ENCODE data around the gene DOCK1. TPM values are rescaled to one million over a fixed set of nuclear protein-coding genes. Genes with fewer than 3 reads are reported as not detected.
A peak's percentile ranks its signal among the peaks of the same experiment; 100 is the strongest.

Gene DOCK1
- total RNA-seq, 2 donors from 2014 or later = 64.0 to 65.8 TPM

DNA sequence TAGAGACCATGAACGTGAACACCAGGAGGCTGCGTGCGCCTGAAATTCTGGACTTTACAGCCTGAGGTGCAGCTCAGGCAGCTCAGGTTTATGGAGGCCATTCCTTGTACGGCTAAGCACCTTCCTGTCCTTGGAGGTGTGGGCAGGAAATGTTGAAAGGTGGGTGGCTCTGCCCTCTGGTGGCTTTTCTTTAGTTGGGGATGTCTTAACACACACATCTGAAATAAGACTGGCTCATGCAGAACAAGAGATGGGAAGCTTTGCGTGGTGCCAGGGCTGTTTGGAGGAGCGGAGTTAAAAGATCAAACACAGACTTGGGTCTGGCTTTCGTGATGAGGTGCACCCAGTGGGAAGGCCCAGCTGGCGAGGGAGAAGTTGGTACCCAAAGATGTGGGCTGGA is 64.1 kb downstream of the DOCK1 start:
- intact Hi-C loops (cut with DNase I, micrococcal nuclease) = no loop called here
- DNase-seq (peak in 1 of 2 donors; percentile 34), ATAC-seq (peak; percentile 96)

DNA sequence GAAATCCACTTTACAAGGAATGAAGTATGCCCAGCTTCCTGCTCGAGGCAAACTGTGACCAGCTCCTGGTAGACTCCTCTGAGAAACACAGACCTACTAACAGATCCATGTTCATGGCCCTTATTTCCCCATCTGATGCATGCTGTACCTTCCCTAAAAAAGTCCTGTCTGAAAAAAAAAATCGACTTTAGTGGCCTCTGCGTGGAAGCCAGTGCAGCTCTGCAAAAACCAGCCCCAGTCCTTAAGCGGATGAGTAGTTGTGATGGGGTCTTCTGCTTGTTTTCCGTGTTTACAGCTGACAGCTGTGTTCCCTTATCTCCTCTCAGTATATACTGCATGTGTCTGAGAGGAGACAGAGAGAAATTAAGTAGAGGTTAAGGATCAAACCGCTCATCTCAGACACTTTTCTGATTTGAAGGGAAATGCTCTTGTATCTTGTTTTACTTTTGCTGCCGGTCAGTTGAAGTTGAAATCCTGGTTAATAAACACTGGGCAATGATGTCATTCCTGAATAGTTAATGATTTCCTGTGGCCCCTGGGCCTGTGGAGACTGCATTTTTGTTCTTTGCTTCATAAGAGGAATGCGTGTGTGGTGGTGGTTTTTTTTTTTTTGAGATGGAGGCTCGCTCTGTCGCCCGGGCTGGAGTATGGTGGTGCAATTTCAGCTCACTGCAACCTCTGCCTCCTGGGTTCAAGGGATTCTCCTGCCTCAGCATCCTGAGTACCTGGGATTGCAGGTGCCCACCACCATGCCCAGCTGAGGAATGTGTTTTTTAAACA is 67.6 kb downstream of the DOCK1 start:
- intact Hi-C loops (cut with DNase I, micrococcal nuclease) = no loop called here
- ATAC-seq (no peak), DNase-seq (no peak)

DNA sequence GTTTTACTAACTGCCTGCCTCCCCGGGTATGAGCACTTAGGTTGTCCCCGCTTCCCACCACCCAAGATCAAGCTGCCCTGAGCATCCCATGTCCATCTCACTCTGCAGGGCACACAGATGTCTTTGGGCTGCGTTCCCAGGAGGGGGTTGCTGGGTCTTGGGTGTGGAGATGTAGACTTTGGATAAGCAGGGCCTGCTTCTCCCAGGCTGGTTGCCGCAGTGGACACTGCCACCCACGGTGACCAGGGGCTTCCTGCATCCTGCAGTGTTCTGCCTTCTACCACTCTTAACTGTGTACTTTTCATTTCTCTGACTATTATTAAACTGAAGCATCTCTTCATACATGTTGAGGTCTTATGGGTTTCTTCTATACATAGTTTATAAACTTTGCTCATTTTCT is 70.0 kb downstream of the DOCK1 start:
- ATAC-seq (no peak), DNase-seq (no peak)
- intact Hi-C loops (cut with DNase I, micrococcal nuclease) = no loop called here

DNA sequence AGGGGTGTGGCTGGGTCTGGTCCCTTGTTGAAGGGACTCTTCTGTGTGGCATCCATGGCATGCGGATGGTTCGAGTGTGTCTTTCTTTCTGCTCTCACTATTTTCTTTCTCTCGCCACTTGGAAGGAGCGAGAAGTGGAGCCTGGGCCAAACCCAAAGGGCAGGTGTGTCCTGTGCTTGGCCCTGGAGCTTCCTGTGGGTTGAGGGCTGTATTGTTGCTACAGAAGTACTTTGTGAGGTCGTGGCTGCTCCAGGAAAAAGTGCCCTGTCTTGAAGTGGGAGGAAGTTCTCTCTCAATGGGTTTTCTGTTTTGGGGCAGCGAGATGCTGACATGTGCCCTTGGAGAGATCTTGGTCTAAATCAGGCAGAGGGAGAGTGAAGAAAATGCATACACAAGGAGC is 72.0 kb downstream of the DOCK1 start:
- ATAC-seq = no peak
- no peak for DNase-seq
- intact Hi-C loops (cut with DNase I, micrococcal nuclease) = no loop called here

DNA sequence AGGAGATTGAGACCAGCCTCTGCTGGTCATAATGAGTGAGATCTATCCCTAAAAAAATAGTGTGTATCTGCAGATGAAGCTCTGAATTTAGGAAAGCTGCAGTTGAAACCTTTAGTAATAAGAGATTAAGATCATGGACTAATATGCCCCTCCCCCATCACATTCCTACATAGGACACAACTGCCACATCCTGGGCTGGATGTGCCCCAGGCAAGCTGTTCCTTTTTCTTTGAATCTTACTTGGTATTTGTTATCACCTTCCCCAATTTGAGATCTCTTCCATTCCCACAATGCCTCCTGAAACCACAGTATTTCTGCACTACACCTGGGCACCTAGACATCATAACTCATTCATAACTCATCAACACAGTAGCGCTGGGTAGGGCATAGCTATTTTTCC is 74.1 kb downstream of the DOCK1 start:
- DNase-seq (no peak), ATAC-seq (no peak)
- intact Hi-C loops (cut with DNase I, micrococcal nuclease) = no loop called here

DNA sequence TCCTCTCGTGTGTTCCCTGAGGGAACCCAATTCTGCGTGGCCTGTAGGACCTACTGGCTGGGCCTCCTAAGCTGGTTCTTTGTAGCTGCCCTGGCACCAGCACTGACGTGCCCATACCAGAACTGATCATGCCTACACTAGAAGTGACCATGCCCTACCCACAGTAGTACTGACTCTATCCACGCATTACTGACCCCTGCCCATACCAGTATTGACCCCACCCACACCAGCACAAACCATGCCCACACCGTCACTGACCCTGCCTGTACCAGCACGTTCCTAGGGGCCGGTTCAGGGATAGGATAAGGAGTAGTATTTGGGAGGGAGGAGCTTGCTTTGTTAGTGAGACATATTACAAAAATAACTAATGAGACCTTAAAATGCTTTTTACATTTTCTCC is 88.0 kb downstream of the DOCK1 start:
- ATAC-seq = no peak
- intact Hi-C loops (cut with DNase I, micrococcal nuclease) = no loop called here
- no peak for DNase-seq

DNA sequence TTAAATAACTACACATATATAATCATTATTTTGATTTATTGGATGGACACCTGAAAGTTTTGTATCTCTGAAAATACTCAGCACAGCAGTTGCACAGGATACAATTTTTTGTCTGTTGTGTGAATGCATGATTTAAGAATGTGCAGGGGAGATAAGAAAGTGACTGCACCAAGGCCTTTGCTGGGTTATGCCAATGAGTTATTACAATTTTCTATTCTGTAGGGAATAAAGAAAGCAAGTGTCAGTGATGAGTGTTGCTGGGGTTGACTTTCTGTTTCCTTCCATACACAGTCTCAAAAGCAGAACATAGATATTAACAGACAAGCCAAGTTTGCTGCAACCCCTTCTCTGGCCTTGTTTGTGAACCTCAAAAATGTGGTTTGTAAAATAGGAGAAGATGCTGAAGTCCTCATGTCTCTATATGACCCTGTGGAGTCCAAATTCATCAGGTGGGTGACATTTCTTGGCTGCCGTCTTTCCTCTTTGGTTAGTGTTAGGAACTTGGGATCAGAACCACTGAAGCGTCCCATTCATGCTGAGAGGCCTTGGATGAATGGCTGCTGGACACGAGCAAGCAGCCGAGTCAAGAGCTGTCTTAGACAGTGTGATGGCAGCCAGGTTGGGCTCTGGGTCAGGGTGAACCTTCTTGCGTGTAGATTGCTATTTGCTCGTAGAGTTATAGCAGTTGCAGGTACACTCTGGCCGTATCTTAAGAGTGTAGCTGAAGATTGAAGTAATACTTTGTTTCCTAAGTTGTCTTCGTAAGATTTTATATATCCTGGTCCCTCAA is 92.8 kb downstream of the DOCK1 start:
- intact Hi-C loops (cut with DNase I, micrococcal nuclease) = no loop called here
- ATAC-seq = no peak
- DNase-seq = no peak

DNA sequence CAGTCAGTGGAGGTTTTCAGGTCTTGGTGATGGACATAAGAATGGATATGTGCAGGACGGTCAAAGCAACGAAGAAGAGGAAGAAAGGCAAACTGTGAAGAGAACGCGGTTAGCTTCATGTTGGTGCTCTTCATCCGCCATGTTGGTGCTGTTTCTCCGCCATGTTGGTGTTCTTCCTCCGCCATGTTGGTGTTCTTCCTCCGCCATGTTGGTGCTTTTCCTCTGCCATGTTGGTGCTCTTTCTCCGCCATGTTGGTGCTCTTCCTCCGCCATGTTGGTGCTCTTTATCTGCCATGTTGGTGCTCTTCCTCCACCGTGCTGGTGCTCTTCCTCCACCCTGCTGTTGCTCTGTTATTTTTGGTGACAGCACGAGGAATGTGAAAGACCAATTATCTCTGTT is 95.4 kb downstream of the DOCK1 start:
- ATAC-seq (no peak), DNase-seq (no peak)
- intact Hi-C loops (cut with DNase I, micrococcal nuclease) = no loop called here

DNA sequence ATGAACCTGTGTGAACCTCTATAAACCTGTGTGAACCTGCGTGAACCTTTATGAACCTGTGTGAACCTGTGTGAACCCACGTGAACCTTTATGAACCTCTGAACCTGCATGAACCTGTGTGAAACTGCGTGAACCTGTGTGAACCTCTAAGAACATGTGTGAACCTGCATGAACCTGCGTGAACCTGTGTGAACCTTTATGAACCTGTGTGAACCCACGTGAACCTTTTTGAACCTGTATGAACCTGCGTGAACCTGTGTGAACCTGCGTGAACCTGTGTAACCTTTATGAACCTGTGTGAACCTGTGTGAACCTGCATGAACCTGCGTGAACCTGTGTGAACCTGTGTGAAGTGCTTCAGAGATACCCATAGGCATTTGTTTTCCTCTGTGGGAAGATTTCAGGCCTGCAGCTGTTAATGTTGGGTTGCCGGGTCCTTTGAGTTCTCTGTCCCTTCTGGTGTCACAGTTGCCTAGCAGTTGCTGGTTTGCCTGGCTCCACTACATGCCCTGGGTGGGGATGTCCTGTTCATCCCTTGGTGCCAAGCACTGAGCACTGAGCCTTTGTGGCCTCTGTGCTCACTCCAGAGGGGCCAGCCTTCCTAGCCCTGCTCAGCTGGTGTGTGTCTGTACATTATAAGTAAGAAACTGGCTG is 97.9 kb downstream of the DOCK1 start:
- ATAC-seq (no peak), DNase-seq (no peak)
- intact Hi-C loops (cut with DNase I, micrococcal nuclease) = no loop called here

DNA sequence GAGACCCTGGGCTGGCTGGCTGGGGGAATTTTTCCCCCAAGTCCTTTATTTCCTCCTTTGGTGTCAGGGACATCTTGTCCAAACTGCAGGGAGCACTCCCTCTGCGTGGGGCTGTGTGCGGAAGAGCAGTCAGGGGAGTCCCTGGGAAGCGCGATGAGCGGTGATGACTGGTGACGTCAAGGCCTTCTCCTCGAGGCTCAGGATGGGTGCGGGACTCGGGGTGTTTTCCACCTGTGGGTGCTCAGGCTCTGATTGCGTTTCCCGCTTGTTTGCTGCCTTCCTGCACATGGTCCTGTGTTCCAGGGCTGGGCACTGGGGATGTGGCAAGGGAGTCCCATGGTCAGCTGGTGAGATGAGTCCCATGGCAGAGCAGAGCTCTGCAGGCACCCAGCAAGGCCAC is 101.2 kb downstream of the DOCK1 start:
- ATAC-seq = no peak
- no peak for DNase-seq
- intact Hi-C loops (cut with DNase I, micrococcal nuclease) = no loop called here

DNA sequence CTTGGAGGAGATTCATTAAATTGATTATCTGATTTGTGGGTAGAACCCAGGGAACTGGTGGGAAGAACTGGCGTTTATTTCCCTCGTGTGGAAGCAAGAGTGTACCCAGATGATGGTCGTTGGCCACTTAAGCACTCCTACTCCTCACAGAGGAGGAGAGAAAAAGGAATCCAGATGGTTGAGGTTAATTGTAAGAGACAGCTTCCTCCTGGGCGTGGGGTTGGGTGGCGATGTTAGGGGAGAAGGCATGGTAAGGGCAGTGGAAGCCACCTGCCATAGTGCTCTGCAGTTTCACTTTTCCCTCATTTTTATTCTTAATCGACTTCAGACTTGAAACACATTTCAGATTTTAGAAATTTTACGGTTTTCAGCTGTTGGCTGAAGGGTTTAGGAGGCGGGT is 104.1 kb downstream of the DOCK1 start:
- ATAC-seq (no peak), DNase-seq (no peak)
- intact Hi-C loops (cut with DNase I, micrococcal nuclease) = no loop called here

DNA sequence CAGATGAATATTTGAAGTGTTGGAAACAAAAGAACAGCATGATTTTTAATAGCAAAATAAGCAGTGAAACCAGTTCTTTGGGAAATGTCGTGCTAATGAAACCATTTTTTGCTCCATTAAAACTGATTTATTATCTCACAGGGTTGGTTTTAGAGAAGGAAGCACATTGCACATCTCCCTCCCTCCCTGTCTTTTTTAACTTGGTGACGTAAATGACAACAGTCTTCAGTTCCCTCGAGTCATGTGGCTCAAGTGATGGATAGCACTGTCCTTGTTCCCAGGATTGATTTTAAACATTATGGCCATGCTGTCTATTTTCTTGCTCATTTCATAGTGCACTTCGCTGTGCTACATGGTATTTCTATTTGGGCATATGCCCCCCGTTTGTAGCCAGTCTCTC is 105.9 kb downstream of the DOCK1 start:
- DNase-seq = no peak
- intact Hi-C loops (cut with DNase I, micrococcal nuclease) = no loop called here
- ATAC-seq = no peak

DNA sequence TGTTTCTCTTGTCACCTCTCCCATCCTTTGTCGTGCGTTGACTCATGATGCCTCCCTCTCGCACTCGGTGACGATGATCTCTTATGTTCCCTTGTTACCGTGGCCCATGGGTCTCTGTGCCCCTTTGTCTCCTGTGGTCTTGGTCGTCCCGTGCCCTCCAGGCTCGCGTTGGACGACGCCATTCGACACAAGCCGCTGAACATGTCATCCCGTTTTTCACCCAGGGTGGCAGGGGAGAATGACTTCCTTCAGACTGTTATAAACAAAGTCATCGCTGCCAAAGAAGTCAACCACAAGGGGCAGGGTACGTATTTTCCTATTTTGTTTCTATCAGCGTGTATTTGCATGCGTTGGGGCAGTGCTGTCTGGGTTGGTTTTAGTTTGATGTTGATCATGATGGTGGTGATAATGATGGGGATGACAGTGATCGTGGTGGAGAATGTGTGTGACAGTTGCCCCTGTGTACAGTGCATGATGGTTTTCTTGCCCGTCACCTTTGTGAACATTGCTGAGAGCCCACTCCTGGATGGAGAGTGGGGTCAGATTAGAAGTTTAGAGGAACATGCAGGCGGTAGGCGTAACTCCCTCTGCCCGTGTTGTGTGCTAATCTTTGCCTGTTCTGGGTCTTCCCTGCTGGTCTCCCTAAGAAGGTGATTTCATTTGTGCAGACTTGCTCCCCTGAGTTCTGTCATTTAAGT is 107.0 kb downstream of the DOCK1 start:
- ATAC-seq = no peak
- DNase-seq = no peak
- intact Hi-C loops (cut with DNase I, micrococcal nuclease) = no loop called here

DNA sequence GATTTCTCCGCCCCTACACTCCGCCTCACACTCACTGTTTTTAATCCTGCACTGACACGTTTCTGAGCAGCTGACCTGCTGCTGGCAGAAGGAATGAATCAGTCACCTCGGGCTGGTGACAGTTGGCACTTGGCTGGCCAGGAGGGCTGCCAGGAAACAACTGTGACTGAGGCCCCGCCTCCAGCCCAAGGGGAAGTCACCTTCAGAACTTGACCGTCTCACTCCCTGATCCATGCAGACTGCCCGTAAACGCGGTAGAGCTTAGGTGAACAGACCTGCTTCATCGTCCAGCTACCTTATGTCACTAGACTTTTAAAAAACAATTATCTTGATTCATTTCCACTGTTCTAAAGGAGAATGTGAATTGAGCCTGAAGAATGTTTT is 107.5 kb downstream of the DOCK1 start:
- DNase-seq (peak; percentile 89 to 93), ATAC-seq (peak; percentile 88)
- intact Hi-C loops (cut with DNase I, micrococcal nuclease) = no loop called here

DNA sequence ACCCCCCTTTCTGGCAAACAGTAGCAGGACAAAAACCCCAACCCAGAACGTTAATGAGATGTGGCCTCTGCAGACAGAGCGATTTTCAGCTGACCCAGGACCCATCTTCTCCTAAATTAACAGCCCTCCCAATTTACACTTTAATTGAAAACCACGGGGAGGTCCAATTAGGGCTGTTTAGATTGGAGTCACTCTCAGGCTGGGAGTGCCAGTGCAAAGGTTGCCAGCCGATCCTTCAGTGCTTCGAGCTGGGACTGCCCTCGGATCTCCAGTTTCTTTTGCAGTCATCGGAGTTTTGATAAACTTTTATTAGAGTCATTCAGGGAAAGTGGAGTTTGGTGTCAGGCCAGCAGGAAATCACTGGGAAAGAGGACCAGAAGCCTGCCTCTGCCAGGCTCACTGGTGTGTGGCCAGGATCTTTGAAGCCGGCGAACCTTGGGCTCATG is 108.0 kb downstream of the DOCK1 start:
- peak; percentile 71 to 79 for DNase-seq
- intact Hi-C loops (cut with DNase I, micrococcal nuclease) = no loop called here
- ATAC-seq = peak; percentile 82

DNA sequence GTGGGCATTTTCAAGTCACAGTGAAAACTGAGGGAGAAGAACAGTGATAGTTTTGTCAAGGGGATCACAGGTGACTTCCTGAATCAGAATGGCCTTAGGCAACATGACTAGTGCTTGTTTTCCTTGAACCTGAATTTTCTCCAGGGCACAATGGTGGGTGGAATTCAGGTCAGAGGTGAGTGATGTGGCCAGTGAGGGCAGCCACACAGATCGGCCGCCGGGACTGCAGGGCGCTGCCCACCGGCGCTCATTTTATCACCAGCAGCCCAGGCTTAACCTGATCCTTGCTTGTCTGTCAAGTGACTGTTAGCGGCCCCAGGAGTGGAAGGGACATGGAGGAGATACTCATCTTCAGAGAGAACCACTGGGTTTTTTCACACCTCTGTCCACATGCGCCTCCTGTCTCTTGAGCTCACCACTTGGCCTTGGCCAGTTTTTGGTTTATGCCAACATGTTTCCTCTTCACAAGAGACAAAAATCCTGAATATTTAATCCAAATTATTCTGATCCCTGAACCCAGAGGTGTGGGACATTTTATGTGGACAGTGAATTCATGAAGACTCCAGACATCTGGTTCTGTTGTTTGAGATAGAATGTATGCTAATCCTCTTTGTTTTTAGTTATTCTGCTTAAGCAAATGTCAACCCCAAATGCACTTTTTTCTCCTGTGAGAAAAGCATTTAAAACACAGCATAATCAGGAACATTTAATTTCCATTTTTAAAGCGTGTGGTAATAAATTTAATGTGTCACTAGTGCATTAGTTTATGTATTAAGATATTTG is 108.7 kb downstream of the DOCK1 start:
- ATAC-seq (peak; percentile 14), DNase-seq (peak in 1 of 2 donors; percentile 25)
- intact Hi-C loops (cut with DNase I, micrococcal nuclease) = no loop called here

DNA sequence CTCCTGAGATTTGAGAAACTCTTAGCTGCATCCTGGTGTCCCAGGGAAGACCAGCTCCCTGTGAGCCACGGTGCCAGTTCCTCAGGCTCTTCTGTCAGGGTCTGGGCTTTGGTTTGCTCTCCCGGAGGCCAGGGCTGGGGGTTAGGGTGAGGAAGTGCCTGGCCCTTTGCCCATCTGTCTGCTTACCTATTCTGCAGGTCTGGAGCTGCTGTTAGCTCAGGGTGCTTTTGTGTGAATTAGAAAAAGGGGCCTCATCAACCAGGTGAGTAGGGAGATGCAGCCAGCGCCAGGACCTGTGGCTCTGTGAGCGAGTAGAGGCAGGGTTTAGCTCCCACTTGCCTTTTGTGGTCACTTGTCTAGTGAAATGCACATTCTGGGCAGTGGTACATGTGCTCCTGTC is 109.4 kb downstream of the DOCK1 start:
- DNase-seq = no peak
- intact Hi-C loops (cut with DNase I, micrococcal nuclease) = no loop called here
- no peak for ATAC-seq

DNA sequence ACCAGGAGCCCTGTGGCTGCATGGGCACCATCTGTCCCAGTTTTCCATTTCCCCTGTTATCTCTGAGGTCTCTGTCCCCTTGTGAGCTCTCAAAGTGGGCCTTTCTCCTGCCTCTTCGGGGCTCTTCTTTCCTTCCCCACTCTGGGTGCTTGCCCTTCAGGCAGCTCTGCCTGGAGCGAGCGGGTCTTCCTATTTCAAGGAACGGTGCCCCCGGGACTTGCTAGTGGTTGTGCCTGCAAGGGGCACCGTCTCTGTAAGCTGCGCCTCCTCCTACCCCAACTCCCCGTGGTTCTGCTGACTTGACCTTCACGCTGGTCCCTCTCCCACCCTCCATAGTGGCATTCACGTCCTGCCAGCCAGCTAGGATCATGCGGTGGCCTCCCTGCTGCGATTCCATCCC is 110.1 kb downstream of the DOCK1 start:
- DNase-seq (no peak), ATAC-seq (no peak)
- intact Hi-C loops (cut with DNase I, micrococcal nuclease) = no loop called here

DNA sequence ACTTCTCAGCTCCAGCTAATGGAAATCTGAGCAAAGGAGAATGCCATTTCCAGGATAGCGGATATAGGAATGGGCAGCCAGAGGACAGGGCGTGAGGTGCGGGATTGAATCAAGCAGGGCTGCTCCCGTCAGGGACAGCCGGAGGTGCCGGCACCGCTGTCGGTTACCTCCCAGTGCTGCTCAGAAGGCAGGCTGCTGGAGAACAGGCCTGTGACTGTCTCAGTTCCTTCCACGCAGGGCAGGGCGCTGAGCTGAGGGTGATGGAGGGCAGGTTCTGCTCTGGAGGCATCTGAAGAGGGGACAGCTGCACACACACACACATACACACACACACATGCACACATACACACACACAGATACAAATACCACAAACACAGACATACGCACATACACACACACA is 111.1 kb downstream of the DOCK1 start:
- no peak for DNase-seq
- ATAC-seq = no peak
- intact Hi-C loops (cut with DNase I, micrococcal nuclease) = no loop called here
